Mesenchymal stem cell (in vitro differentiated cells and primary cell): ENCODE measurements around the gene NSG1.

Experiments
- DNase-seq: peaks from one replicate; pipeline ENCODE4 v3.0.0-alpha.2; 2013
- H2AFZ ChIP-seq: one replicate; pipeline ENCODE4 v1.6.1; 2013; ENCODE audit warnings: low read depth, mild to moderate bottlenecking, control low read depth, inconsistent platforms, low read length, moderate library complexity
- H2AK5ac ChIP-seq: 2 replicates; pipeline ENCODE4 v1.6.1; 2013; ENCODE audit warnings: low read length, moderate library complexity, mild to moderate bottlenecking, inconsistent platforms; ENCODE audit not compliant: severe bottlenecking
- H2BK120ac ChIP-seq: one replicate; pipeline ENCODE4 v1.6.1; 2013; ENCODE audit warnings: low read depth, mild to moderate bottlenecking, inconsistent platforms, low read length, moderate library complexity
- H2BK12ac ChIP-seq, 2 experiments: one replicate each; pipeline ENCODE4 v1.6.1; 2013; ENCODE audit warnings: inconsistent platforms in 2 of 2, low read length in 2 of 2, mild to moderate bottlenecking in 2 of 2, moderate library complexity in 2 of 2, control low read depth in 1 of 2
- H2BK15ac ChIP-seq: one replicate; pipeline ENCODE4 v1.6.1; 2013; ENCODE audit warnings: mild to moderate bottlenecking, low read depth, inconsistent platforms; ENCODE audit not compliant: poor library complexity, severe bottlenecking
- H2BK5ac ChIP-seq: 2 replicates; pipeline ENCODE4 v1.6.1; 2013; ENCODE audit warnings: low read depth, mild to moderate bottlenecking, low read length, control low read depth, inconsistent platforms; ENCODE audit not compliant: poor library complexity, severe bottlenecking
- H3K14ac ChIP-seq, 2 experiments: one replicate each; pipeline ENCODE4 v1.6.1; 2013; ENCODE audit warnings: inconsistent platforms in 2 of 2, low read length in 2 of 2, control low read depth in 1 of 2, mild to moderate bottlenecking in 1 of 2, moderate library complexity in 1 of 2
- H3K18ac ChIP-seq, 2 experiments: one replicate each; pipeline ENCODE4 v1.6.1; 2013; ENCODE audit warnings: inconsistent platforms in 2 of 2, low read length in 2 of 2, control low read depth in 1 of 2, low read depth in 1 of 2, mild to moderate bottlenecking in 1 of 2
- H3K23ac ChIP-seq, 2 experiments: one replicate each; pipeline ENCODE4 v1.6.1; 2013; ENCODE audit warnings: inconsistent platforms in 2 of 2, low read length in 2 of 2, mild to moderate bottlenecking in 2 of 2, moderate library complexity in 2 of 2, control low read depth in 1 of 2
- H3K27ac ChIP-seq: 2 replicates; pipeline ENCODE4 v1.5.1; 2013; ENCODE audit warnings: mild to moderate bottlenecking, moderate library complexity, low read length, control low read depth, inconsistent platforms; ENCODE audit not compliant: poor library complexity, severe bottlenecking
- H3K27me3 ChIP-seq, 2 experiments: 2 replicates each; pipeline versions ENCODE4 v1.6.1 to v1.7.0; 2013; ENCODE audit warnings: low read length in 2 of 2, mild to moderate bottlenecking in 2 of 2, moderate library complexity in 2 of 2, control low read depth in 1 of 2, inconsistent platforms in 1 of 2; ENCODE audit not compliant: control insufficient read depth in 1 of 2, insufficient read depth in 1 of 2
- H3K36me3 ChIP-seq, 2 experiments: 2 replicates each; pipeline versions ENCODE4 v1.6.1 to v1.7.0; 2013; ENCODE audit warnings: low read length in 2 of 2, control low read depth in 1 of 2, inconsistent platforms in 1 of 2, low read depth in 1 of 2, mild to moderate bottlenecking in 1 of 2; ENCODE audit not compliant: insufficient read depth in 2 of 2, control insufficient read depth in 1 of 2
- H3K4ac ChIP-seq, 2 experiments: one replicate each; pipeline ENCODE4 v1.6.1; 2013; ENCODE audit warnings: inconsistent platforms in 2 of 2, low read length in 2 of 2, mild to moderate bottlenecking in 2 of 2, moderate library complexity in 2 of 2, control low read depth in 1 of 2, low read depth in 1 of 2
- H3K4me1 ChIP-seq: 2 replicates; pipeline ENCODE4 v1.6.1; 2013; ENCODE audit warnings: low read depth, low read length, control low read depth; ENCODE audit not compliant: control insufficient read depth, insufficient read depth
- H3K4me2 ChIP-seq: 2 replicates; pipeline ENCODE4 v1.6.1; 2013; ENCODE audit warnings: low read length, mild to moderate bottlenecking, inconsistent platforms; ENCODE audit not compliant: poor library complexity, severe bottlenecking
- H3K4me3 ChIP-seq, 2 experiments: 2 replicates each; pipeline versions ENCODE4 v1.5.1 to v1.7.0; 2013; ENCODE audit warnings: low read length in 2 of 2, mild to moderate bottlenecking in 2 of 2, control low read depth in 1 of 2, low read depth in 1 of 2; ENCODE audit not compliant: insufficient read depth in 1 of 2
- H3K79me1 ChIP-seq: replicated peaks from 2 replicates; pipeline ENCODE4 v1.6.1; 2013; ENCODE audit warnings: mild to moderate bottlenecking, control low read depth, low read length, inconsistent platforms; ENCODE audit not compliant: poor library complexity, severe bottlenecking
- H3K9ac ChIP-seq: 2 replicates; pipeline ENCODE4 v1.7.0; 2013; ENCODE audit warnings: mild to moderate bottlenecking, low read length, moderate library complexity
- H3K9me3 ChIP-seq: 2 replicates; pipeline ENCODE4 v1.7.0; 2013; ENCODE audit warnings: mild to moderate bottlenecking, low read length; ENCODE audit not compliant: control insufficient read depth
- H4K8ac ChIP-seq: one replicate; pipeline ENCODE4 v1.6.1; 2013; ENCODE audit warnings: inconsistent platforms, mild to moderate bottlenecking, low read length, moderate library complexity
- H4K91ac ChIP-seq: one replicate; pipeline ENCODE4 v1.6.1; 2013; ENCODE audit warnings: mild to moderate bottlenecking, low read length, inconsistent platforms
- WGBS: methylation state at CpG from one replicate; pipeline ENCODE4 v1.1.7; 2013; ENCODE audit warnings: mixed read lengths; 5-methylcytosine and 5-hydroxymethylcytosine counted together

Gene NSG1

DNA sequence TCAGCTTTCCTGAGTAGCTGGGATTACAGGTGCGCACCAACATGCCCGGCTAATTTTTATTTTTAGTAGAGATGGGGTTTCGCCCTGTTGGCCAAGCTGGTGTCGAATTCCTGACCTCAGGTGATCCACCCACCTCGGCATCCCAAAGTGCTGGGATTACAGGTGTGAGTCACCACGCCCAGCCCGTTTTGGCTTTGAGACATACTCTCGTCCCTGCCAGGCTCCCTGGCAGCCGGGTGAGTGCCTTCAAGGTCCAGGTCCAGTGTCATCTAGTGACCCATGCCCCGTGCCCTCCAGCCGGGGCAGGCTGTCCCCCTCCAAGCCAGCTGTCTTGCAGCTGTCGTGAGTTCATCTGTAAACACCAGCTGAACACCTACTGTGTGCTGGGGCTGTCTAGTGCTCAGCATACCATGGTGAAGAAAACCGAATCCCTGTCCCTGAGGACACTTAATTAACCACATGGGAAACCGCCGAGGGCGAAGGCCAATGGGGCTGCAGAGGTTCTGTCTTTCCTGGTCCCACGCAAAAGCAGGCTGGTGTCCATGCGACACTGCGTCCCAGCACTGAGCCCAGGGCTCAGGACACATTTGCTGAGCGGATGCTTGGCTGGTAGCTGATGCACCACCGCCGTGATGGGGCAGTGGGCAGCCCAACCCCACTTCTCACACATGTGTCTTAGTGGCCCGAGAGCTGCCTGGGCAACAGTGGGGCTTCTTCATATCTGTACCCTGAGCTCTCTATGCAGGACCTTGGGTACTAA lies 21.9 kb downstream of the NSG1 start:
- 79% methylated on average over 22 of the region's 23 CpGs for WGBS
- Histone ChIP-seq H3K4me1 (no peaks in the 10 kb centered on the region), H3K4ac (no peak overlapping the region), H3K9me3 (no peaks in the 10 kb centered on the region), H3K36me3 (no peaks in the 10 kb centered on the region), H2BK120ac (no peak overlapping the region), H4K8ac (no peak overlapping the region), H2BK5ac (no peak overlapping the region), H2AFZ (no peak overlapping the region), H3K4me2 (no peak overlapping the region), H3K9ac (no peak overlapping the region), H3K79me1 (no peaks in the 10 kb centered on the region), H3K27me3 (peaks cover 13 to 62% of the 10 kb centered on the region in 2 experiments), H2BK12ac (peak overlapping the region in 1 of 2 experiments; percentile 22), H3K23ac (no peak overlapping the region), H3K18ac (no peak overlapping the region), H3K4me3 (no peak overlapping the region), H4K91ac (no peak overlapping the region), H2AK5ac (no peak overlapping the region), H2BK15ac (no peak overlapping the region), H3K14ac (peak overlapping the region in 1 of 2 experiments; percentile 35), H3K27ac (no peak overlapping the region)
- DNase-seq = no peak

DNA sequence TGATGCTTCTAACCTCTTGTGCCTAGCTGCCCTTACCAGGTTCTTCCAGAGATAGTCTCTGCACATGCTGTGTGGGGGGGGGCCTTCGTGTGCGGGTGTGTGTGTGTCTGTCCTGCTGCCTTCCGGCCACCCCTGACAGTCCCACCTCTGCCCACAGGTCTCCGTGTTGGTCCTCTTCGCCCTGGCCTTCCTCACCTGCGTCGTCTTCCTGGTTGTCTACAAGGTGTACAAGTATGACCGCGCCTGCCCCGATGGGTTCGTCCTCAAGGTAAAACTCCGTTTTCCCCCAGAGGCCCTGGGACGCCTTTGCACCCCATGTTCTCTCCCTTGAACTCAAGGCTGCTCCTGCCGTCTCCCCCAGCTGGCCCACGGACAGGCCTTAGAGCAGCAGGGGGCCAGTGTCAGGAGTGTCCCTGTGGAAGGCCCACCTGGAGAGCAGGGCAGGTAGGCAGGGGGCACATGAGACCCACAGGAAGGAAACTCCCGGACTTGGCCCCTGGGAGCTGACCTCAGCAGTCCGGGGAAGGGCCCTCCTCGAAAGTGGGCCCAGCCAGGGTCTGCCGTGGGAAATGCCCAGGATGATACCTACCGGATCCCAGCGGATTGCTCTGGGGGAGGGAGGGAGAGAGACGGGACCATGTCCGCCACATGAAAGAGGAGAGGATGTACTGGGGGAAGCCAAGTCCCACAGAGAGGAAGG lies 22.7 kb downstream of the NSG1 start:
- Histone ChIP-seq H3K27ac (no peak overlapping the region), H2BK15ac (no peak overlapping the region), H4K91ac (no peak overlapping the region), H3K9me3 (no peaks in the 10 kb centered on the region), H3K23ac (no peak overlapping the region), H4K8ac (peak overlapping the region; percentile 7), H3K4me3 (no peak overlapping the region), H3K36me3 (no peaks in the 10 kb centered on the region), H2AK5ac (no peak overlapping the region), H2AFZ (no peak overlapping the region), H2BK12ac (no peak overlapping the region), H3K4me2 (no peak overlapping the region), H2BK5ac (no peak overlapping the region), H3K4me1 (no peaks in the 10 kb centered on the region), H3K9ac (no peak overlapping the region), H3K27me3 (peaks cover 8 to 54% of the 10 kb centered on the region in 2 experiments), H3K14ac (no peak overlapping the region), H3K4ac (no peak overlapping the region), H2BK120ac (no peak overlapping the region), H3K18ac (no peak overlapping the region), H3K79me1 (no peaks in the 10 kb centered on the region)
- 94% methylated on average over 23 of the region's 23 CpGs for WGBS
- no peak for DNase-seq

DNA sequence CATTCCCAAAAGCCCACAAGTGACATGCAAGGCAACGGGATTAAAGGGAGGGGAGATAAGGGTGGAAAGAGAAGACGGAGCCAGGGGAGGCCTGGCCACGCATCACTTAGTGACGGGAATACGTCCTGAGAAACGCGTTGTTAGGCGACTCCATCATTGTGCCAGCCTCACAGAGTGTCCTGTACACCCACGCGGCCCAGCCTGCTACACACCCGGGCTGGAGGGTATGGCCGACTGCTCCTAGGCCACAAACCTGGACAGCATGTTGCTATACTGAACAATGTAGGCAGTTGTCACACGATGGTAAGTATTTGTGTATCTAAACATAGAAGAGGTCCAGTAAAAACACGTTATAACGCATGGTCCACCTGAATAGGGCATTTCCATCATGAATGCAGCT lies 23.4 kb downstream of the NSG1 start:
- no peaks in the 10 kb centered on the region for H3K79me1 ChIP-seq
- DNase-seq = no peak
- no peak overlapping the region for H3K4ac ChIP-seq
- no peak overlapping the region for H4K91ac ChIP-seq
- H3K23ac ChIP-seq = no peak overlapping the region
- no peak overlapping the region for H2AK5ac ChIP-seq
- no peak overlapping the region for H3K27ac ChIP-seq
- H2BK5ac ChIP-seq = no peak overlapping the region
- 93% methylated on average over 15 of the region's 15 CpGs for whole genome bisulfite sequencing
- H3K27me3 ChIP-seq = peaks cover 8 to 47% of the 10 kb centered on the region in 2 experiments
- no peak overlapping the region for H2AFZ ChIP-seq
- H3K4me2 ChIP-seq = no peak overlapping the region
- no peaks in the 10 kb centered on the region for H3K9me3 ChIP-seq
- H3K36me3 ChIP-seq = peaks cover 2 to 3% of the 10 kb centered on the region in 2 experiments
- H4K8ac ChIP-seq = no peak overlapping the region
- no peak overlapping the region for H3K18ac ChIP-seq
- H2BK120ac ChIP-seq = no peak overlapping the region
- no peaks in the 10 kb centered on the region for H3K4me1 ChIP-seq
- H3K9ac ChIP-seq = no peak overlapping the region
- H3K4me3 ChIP-seq = no peak overlapping the region
- no peak overlapping the region for H2BK12ac ChIP-seq
- H3K14ac ChIP-seq = no peak overlapping the region
- H2BK15ac ChIP-seq = no peak overlapping the region

DNA sequence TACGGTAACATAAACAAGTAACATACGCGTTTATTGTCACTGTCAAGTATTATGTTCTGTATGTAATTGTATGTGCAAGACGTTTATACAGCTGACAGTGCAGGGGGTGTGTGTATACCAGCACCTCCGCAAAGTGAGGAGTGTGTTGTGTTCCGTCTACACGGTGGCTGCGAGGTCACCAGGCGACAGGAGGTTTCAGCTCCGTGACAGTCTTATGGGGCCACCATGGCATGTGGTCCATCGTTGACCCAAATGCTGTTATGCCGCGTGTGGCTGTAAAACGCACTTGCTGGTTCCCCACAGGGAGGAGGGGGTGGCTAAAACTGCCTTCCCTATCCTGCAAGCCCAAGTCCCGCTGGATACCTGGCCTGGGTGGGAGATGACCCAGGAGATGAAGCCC lies 25.0 kb downstream of the NSG1 start:
- 97% methylated on average over 10 of the region's 15 CpGs for whole genome bisulfite sequencing
- H3K18ac ChIP-seq = no peak overlapping the region

More for the DNA sequence above, 25.0 kb downstream of the NSG1 start:
- Histone ChIP-seq H4K91ac (no peak overlapping the region), H3K36me3 (peaks cover 10 to 14% of the 10 kb centered on the region in 2 experiments), H3K4me3 (no peak overlapping the region), H2AFZ (no peak overlapping the region), H2BK120ac (no peak overlapping the region), H2BK12ac (no peak overlapping the region), H3K4me2 (no peak overlapping the region), H3K14ac (no peak overlapping the region), H3K23ac (no peak overlapping the region), H4K8ac (no peak overlapping the region), H3K4me1 (no peaks in the 10 kb centered on the region), H2AK5ac (no peak overlapping the region), H3K4ac (no peak overlapping the region), H3K79me1 (no peaks in the 10 kb centered on the region), H3K9me3 (no peaks in the 10 kb centered on the region), H2BK5ac (no peak overlapping the region), H3K27ac (no peak overlapping the region), H2BK15ac (no peak overlapping the region), H3K9ac (no peak overlapping the region), H3K27me3 (peaks cover 8 to 32% of the 10 kb centered on the region in 2 experiments)
- DNase-seq = no peak
